PC-9 (cell line): Measurements from ENCODE around the gene ADGRG4.

Source experiments
- EZH2 ChIP-seq: fragments of 200-600 bp; sonication (generic); IDR thresholded peaks from 2 replicates; pipeline ENCODE4 v1.8.0; 2017; ENCODE audit warnings: antibody characterized with exemption, low read depth
- TF ChIP-seq, protein P1 (sequence below): fragments of 200-600 bp; sonication (generic); conservative IDR thresholded peaks from 2 replicates; pipeline ENCODE4 v1.6.1; 2017; ENCODE audit warnings: mixed run types, antibody characterized with exemption, mild to moderate bottlenecking, moderate library complexity

DNA sequence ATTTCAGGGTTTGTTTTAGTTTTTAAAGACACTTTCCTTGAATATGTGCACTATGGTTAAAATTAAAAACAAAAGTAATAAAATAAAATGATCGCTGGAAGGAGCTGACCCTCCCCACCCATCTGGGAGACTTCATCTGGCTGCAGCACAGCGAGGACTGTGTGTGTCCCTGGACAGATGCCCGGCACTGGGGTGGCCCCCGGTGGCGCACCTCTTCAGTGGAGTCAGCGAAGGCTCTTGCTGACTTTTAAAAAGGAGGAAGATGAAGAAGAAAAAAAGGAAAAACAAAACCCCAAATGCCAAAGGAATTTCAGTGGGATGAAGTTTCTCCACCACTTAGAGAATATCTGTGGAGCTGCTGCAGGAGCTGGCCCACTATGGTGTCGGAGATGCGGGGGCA is 5.4 kb upstream of the ADGRG4 start:
- TF ChIP-seq, protein P1, sequence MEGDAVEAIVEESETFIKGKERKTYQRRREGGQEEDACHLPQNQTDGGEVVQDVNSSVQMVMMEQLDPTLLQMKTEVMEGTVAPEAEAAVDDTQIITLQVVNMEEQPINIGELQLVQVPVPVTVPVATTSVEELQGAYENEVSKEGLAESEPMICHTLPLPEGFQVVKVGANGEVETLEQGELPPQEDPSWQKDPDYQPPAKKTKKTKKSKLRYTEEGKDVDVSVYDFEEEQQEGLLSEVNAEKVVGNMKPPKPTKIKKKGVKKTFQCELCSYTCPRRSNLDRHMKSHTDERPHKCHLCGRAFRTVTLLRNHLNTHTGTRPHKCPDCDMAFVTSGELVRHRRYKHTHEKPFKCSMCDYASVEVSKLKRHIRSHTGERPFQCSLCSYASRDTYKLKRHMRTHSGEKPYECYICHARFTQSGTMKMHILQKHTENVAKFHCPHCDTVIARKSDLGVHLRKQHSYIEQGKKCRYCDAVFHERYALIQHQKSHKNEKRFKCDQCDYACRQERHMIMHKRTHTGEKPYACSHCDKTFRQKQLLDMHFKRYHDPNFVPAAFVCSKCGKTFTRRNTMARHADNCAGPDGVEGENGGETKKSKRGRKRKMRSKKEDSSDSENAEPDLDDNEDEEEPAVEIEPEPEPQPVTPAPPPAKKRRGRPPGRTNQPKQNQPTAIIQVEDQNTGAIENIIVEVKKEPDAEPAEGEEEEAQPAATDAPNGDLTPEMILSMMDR, result no peak
- TF ChIP-seq EZH2, result no peak
